Skeletal muscle tissue (tissue), 4 donors: ENCODE results near the gene ANKMY2. TPM values are rescaled to one million over a fixed set of nuclear protein-coding genes. Genes with fewer than 3 reads are reported as not detected.
A peak's percentile ranks its signal among the peaks of the same experiment; 100 is the strongest.

Source experiments
- H3K27ac ChIP-seq: one replicate; pipeline ENCODE4 v1.7.0; 2013; ENCODE audit warnings: mild to moderate bottlenecking, low read depth, low read length, inconsistent platforms
- H3K27me3 ChIP-seq, 3 donors: one replicate each; pipeline ENCODE4 v1.7.0; 2013; ENCODE audit warnings: low read length in 3 of 3; ENCODE audit not compliant: control insufficient read depth in 3 of 3, insufficient read depth in 3 of 3
- H3K36me3 ChIP-seq, 3 donors: one replicate each; pipeline ENCODE4 v1.7.0; 2013; ENCODE audit warnings: low read length in 3 of 3; ENCODE audit not compliant: control insufficient read depth in 3 of 3, insufficient read depth in 3 of 3
- H3K4me1 ChIP-seq, 3 donors: one replicate each; pipeline ENCODE4 v1.7.0; 2013; ENCODE audit warnings: low read length in 3 of 3, mild to moderate bottlenecking in 3 of 3; ENCODE audit not compliant: control insufficient read depth in 3 of 3, insufficient read depth in 3 of 3
- H3K4me3 ChIP-seq, 3 donors: one replicate each; pipeline ENCODE4 v1.7.0; 2013; ENCODE audit warnings: low read length in 3 of 3
- H3K9ac ChIP-seq, 3 donors: one replicate each; pipeline ENCODE4 v1.7.0; 2013; ENCODE audit warnings: low read length in 3 of 3, mild to moderate bottlenecking in 3 of 3, moderate library complexity in 2 of 3, low read depth in 1 of 3
- H3K9me3 ChIP-seq, 3 donors: one replicate each; pipeline ENCODE4 v1.7.0; 2013; ENCODE audit warnings: low read length in 3 of 3; ENCODE audit not compliant: control insufficient read depth in 3 of 3
- total RNA-seq: library from RNA; depleted of rRNA; stranded (reverse); fragments of >200 nt; gene quantifications from one replicate; pipeline ENCODE4 v1.2.3, GENCODE V29; 2014
- donor health status: Osteomylitis.

The ANKMY2 gene
- total RNA-seq, 1 donor from 2014 or later, result 30.3 TPM

- H3K9ac ChIP-seq, result peak overlapping the region in 1 of 3 donors; percentile 45
Measured at GRCh38 chr7:16649196-16649595, 3.6 kb upstream of the ANKMY2 start.

GRCh38 chr7:16648551-16648950 lies 3.0 kb upstream of the ANKMY2 start:
- H3K4me1 ChIP-seq, result peaks cover 39 to 64% (median 43%) of the 10 kb centered on the region in 3 donors
- peak overlapping the region in 2 of 3 donors; percentile 15 to 17 for H3K4me3 ChIP-seq
- H3K27ac ChIP-seq, result peak overlapping the region; percentile 94
- no peaks in the 10 kb centered on the region for H3K27me3 ChIP-seq
- H3K9ac ChIP-seq, result peak overlapping the region in 1 of 3 donors; percentile 28
- no peaks in the 10 kb centered on the region for H3K36me3 ChIP-seq
- H3K9me3 ChIP-seq, result no peaks in the 10 kb centered on the region

More at GRCh38 chr7:16649196-16649595, 3.6 kb upstream of the ANKMY2 start:
- no peaks in the 10 kb centered on the region for H3K36me3 ChIP-seq
- H3K9me3 ChIP-seq, result no peaks in the 10 kb centered on the region
- H3K27me3 ChIP-seq, result no peaks in the 10 kb centered on the region
- peaks cover 34 to 57% (median 37%) of the 10 kb centered on the region in 3 donors for H3K4me1 ChIP-seq
- no peak overlapping the region for H3K4me3 ChIP-seq
- H3K27ac ChIP-seq, result peak overlapping the region; percentile 94

DNA sequence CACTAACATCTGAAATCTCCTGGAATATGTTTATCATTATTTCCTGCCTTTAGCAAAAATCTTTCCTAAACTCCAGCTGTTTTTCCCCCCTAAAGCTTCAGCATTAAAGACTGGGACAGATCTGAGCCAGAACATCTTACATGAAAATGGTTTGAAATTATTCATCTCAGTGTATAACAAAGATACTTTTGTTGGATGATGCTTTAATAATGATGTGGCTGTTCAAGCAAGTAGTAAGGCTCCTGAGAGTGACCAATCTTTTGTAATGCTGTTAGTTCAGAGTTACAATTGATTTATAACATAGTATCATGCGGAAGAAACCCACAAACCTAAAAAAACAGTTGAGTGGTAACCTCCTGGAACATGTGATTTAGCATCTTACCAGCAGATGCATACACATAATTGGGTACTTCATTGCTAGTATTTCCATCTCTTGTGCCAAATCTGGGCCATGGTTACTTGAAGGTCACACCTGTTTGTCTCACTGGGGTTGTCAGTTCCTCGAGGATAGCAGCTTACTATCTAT lies 1.9 kb upstream of the ANKMY2 start:
- peak overlapping the region; percentile 94 for H3K27ac ChIP-seq
- H3K9ac ChIP-seq, result peak overlapping the region in 2 of 3 donors; percentile 90 to 93
- H3K4me1 ChIP-seq, result peaks cover 39 to 67% (median 43%) of the 10 kb centered on the region in 3 donors
- no peaks in the 10 kb centered on the region for H3K9me3 ChIP-seq
- H3K27me3 ChIP-seq, result no peaks in the 10 kb centered on the region
- no peaks in the 10 kb centered on the region for H3K36me3 ChIP-seq
- peak overlapping the region; percentile 88 to 98 (median 94) for H3K4me3 ChIP-seq

DNA sequence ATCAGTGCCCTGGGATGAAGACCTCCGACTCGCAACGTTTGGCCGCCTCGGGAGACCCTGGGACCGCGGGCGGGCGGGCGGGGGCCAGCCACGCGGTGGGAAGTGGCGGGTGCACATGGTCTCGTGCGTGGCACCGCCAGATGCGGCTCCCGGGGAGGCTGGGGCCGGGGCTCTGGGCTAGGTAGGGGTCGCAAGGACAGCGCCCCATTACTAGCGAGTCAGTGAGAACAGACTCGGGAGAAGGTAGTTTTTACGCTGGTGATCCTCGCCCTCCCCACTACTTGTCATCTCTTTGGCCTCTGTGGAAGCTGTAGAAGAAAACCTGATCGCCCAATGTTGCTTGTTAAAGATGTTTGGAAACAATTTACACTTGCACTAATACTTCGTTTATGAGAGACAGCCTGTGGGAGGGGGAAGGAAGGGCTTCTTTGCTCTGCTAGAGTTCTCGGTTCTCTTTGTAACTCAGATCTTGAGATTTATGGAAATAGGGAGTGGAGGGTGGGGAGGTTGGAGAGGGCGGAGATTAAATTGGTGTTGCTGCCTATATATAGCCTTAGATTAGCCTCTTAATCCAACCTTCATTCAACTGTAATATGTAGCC lies 1.0 kb upstream of the ANKMY2 start:
- peak overlapping the region; percentile 94 for H3K27ac ChIP-seq

DNA sequence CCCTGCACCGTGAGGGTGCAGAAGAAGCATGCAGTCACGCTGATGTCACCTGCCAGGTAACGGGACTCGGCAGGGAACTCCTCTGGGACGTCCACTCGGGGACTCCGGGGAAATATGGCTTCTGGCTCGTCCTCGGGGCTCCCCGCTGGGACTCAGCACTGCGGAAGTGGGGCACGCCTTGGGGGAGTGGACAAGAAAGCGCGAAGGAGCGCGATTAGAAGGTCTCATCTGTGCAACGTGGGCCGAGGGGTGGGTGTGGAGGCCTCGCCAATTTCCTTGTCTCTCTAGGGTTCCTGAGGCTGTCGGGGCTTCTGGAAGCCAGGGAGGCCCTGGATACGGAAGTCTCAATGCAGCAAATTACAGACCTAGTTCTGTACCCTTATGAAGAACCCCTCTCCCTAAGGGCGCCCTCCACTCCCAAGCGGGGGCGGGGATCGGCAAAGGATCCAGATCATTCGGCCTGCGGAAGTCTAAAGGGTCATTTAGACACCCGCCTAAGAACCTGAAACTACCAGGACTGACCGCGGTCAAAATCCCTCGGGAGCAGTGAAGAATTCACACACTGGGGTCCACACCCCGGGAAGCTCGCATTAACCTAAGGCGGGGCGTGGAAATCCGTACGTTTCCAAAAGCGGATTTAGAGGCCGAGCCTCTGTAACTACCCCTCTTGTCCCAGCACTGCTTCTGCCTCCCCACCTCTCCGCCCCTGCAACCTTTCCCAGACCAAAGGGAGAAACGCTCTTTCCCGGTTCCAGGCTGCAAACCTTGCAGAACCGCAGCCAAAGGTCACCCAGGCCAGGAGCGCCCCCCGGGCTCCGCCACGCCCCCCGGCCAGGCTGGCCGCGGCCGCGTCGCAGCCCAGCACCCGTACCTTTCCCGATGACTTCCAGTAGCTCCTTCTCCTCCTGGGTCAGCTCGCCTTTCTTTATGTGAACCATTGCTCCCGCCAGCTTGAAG lies 640 bp downstream of the ANKMY2 start:
- no peaks in the 10 kb centered on the region for H3K27me3 ChIP-seq
- H3K4me3 ChIP-seq, result peak overlapping the region; percentile 89 to 98 (median 95)
- no peaks in the 10 kb centered on the region for H3K9me3 ChIP-seq
- peaks cover 24 to 50% (median 29%) of the 10 kb centered on the region in 3 donors for H3K4me1 ChIP-seq
- no peaks in the 10 kb centered on the region for H3K36me3 ChIP-seq
- peak overlapping the region; percentile 94 for H3K27ac ChIP-seq
- H3K9ac ChIP-seq, result peak overlapping the region; percentile 91 to 93 (median 92)

More for the DNA sequence above, 1.0 kb upstream of the ANKMY2 start:
- Histone ChIP-seq H3K27me3 (no peaks in the 10 kb centered on the region), H3K36me3 (no peaks in the 10 kb centered on the region), H3K4me3 (peak overlapping the region; percentile 88 to 98 (median 94)), H3K9me3 (no peaks in the 10 kb centered on the region), H3K9ac (peak overlapping the region; percentile 90 to 95 (median 93)), H3K4me1 (peaks cover 31 to 60% (median 36%) of the 10 kb centered on the region in 3 donors)

GRCh38 chr7:16644157-16644556 lies 1.4 kb downstream of the ANKMY2 start:
- Histone ChIP-seq H3K27me3 (no peaks in the 10 kb centered on the region), H3K4me3 (peak overlapping the region; percentile 89 to 98 (median 95)), H3K4me1 (peaks cover 22 to 47% (median 32%) of the 10 kb centered on the region in 3 donors), H3K9me3 (no peaks in the 10 kb centered on the region), H3K9ac (peak overlapping the region; percentile 91 to 93 (median 92)), H3K36me3 (no peaks in the 10 kb centered on the region), H3K27ac (peak overlapping the region; percentile 94)

GRCh38 chr7:16638282-16639280 lies 7.0 kb downstream of the ANKMY2 start:
- H3K36me3 ChIP-seq, result no peaks in the 10 kb centered on the region
- H3K9me3 ChIP-seq, result no peaks in the 10 kb centered on the region
- no peaks in the 10 kb centered on the region for H3K27me3 ChIP-seq
- peaks cover 10 to 32% (median 30%) of the 10 kb centered on the region in 3 donors for H3K4me1 ChIP-seq
- H3K27ac ChIP-seq, result peak overlapping the region; percentile 22
- no peak overlapping the region for H3K4me3 ChIP-seq
- H3K9ac ChIP-seq, result no peak overlapping the region

DNA sequence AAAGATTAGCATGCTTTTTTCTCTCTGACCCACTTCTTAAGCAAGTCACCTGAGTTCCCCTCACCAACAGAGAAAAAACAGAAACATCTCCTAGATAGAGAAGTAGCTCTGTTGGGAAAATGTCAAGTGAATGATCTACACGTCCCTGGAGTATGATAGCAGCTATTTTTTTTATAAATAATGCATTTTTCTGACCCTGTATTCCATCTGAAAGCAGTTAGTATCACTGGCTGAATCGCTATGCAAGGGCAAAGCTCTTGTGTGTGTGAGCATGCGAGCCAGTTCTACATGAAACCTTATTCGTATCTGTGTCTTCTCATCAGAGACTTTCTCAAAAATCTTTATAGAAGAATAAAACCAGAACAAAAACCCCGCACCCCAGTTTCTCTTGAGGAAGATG lies 8.2 kb downstream of the ANKMY2 start:
- Histone ChIP-seq H3K27ac (peak overlapping the region; percentile 22), H3K4me1 (peaks cover 10 to 32% (median 22%) of the 10 kb centered on the region in 3 donors)

GRCh38 chr7:16636555-16637101 lies 8.9 kb downstream of the ANKMY2 start:
- Histone ChIP-seq H3K27me3 (no peaks in the 10 kb centered on the region), H3K9ac (no peak overlapping the region), H3K4me3 (no peak overlapping the region), H3K9me3 (no peaks in the 10 kb centered on the region), H3K4me1 (peaks cover 10 to 32% (median 22%) of the 10 kb centered on the region in 3 donors), H3K27ac (peak overlapping the region; percentile 5), H3K36me3 (no peaks in the 10 kb centered on the region)

More for the DNA sequence above, 8.2 kb downstream of the ANKMY2 start:
- Histone ChIP-seq H3K9ac (no peak overlapping the region), H3K27me3 (no peaks in the 10 kb centered on the region), H3K9me3 (no peaks in the 10 kb centered on the region), H3K36me3 (no peaks in the 10 kb centered on the region), H3K4me3 (no peak overlapping the region)
